Stimulated activated CD8-positive, alpha-beta memory T cell treated with anti-CD3 and anti-CD28 coated beads, Interleukin-7, amount 100 ng/mL, for 48 hours (primary cell): ENCODE measurements around the gene OR9G4.

Source experiments
- DNase-seq, 2 donors: peaks; one replicate each; pipeline ENCODE4 v3.0.0-alpha.2; 2020; ENCODE audit warnings: low read depth in 1 of 2; ENCODE audit errors: extremely low read depth in 1 of 2

The OR9G4 gene

GRCh38 chr11:56748597-56748996, at the start of gene OR9G4:
Gene OR9G4 (minus strand): TSS chr11:56748697. CDS start chr11:56743766, 4,931 bp downstream.
- DNase-seq: no peak

- DNase-seq: no peak
Observed at GRCh38 chr11:56783448-56784041, 35.0 kb upstream of the OR9G4 start.

- DNase-seq: no peak
Observed at GRCh38 chr11:56782167-56782847, 33.8 kb upstream of the OR9G4 start.

- no peak for DNase-seq
Observed at GRCh38 chr11:56776809-56777208, 28.3 kb upstream of the OR9G4 start.

- DNase-seq: no peak
Observed at GRCh38 chr11:56764976-56765375, 16.5 kb upstream of the OR9G4 start.

- no peak for DNase-seq
Observed at GRCh38 chr11:56751480-56751879, 3.0 kb upstream of the OR9G4 start.

GRCh38 chr11:56750190-56750589, 1.7 kb upstream of the OR9G4 start:
- DNase-seq: no peak

GRCh38 chr11:56740886-56741285, 7.6 kb downstream of the OR9G4 start:
- DNase-seq: no peak

GRCh38 chr11:56740107-56740506, 8.4 kb downstream of the OR9G4 start:
- DNase-seq: no peak

GRCh38 chr11:56720513-56720912, 28.0 kb downstream of the OR9G4 start:
- no peak for DNase-seq

- DNase-seq: no peak
Observed at GRCh38 chr11:56716379-56716854, 32.1 kb downstream of the OR9G4 start.

GRCh38 chr11:56714206-56714605, 34.3 kb downstream of the OR9G4 start:
- DNase-seq: no peak

- DNase-seq: no peak
Observed at GRCh38 chr11:56706486-56706885, 42.0 kb downstream of the OR9G4 start.

GRCh38 chr11:56705784-56706396, 42.6 kb downstream of the OR9G4 start:
- DNase-seq: no peak

GRCh38 chr11:56700914-56701485, 47.5 kb downstream of the OR9G4 start:
- no peak for DNase-seq

GRCh38 chr11:56700242-56700913, 48.1 kb downstream of the OR9G4 start:
- no peak for DNase-seq

GRCh38 chr11:56698795-56699194, 49.7 kb downstream of the OR9G4 start, which contains the start of gene OR9G1:
Gene OR9G1 (plus strand): TSS chr11:56699095. CDS start chr11:56700388, 1,293 bp downstream.
- DNase-seq: no peak

GRCh38 chr11:56693428-56693827, 55.1 kb downstream of the OR9G4 start:
- no peak for DNase-seq
